SK-N-SH (cell line): ENCODE results near the gene ATP5F1D.

Experiments used
- POLR2AphosphoS5 ChIP-seq: IDR thresholded peaks from 2 replicates; pipeline ENCODE4 v1.6.1; 2012; ENCODE audit warnings: low read depth, low read length
- TF ChIP-seq, protein P1 (sequence below): fragments of 200-600 bp; sonication (generic); IDR thresholded peaks from 2 replicates; pipeline ENCODE4 v1.6.1; 2017; ENCODE audit warnings: antibody characterized with exemption, mild to moderate bottlenecking, moderate library complexity

- no peak for TF ChIP-seq POLR2AphosphoS5
- TF ChIP-seq, protein P1, sequence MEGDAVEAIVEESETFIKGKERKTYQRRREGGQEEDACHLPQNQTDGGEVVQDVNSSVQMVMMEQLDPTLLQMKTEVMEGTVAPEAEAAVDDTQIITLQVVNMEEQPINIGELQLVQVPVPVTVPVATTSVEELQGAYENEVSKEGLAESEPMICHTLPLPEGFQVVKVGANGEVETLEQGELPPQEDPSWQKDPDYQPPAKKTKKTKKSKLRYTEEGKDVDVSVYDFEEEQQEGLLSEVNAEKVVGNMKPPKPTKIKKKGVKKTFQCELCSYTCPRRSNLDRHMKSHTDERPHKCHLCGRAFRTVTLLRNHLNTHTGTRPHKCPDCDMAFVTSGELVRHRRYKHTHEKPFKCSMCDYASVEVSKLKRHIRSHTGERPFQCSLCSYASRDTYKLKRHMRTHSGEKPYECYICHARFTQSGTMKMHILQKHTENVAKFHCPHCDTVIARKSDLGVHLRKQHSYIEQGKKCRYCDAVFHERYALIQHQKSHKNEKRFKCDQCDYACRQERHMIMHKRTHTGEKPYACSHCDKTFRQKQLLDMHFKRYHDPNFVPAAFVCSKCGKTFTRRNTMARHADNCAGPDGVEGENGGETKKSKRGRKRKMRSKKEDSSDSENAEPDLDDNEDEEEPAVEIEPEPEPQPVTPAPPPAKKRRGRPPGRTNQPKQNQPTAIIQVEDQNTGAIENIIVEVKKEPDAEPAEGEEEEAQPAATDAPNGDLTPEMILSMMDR: peak; percentile 48
Measured at GRCh38 chr19:1220477-1220930, 21.0 kb upstream of the ATP5F1D start.
